LHCN-M2 (cell line): Measurements from ENCODE around the gene RRM1. TPM values are rescaled to one million over a fixed set of nuclear protein-coding genes. Genes with fewer than 3 reads are reported as not detected.
"Not testable (repeated sequence)": the region's sequence is repeated elsewhere in the genome, so short reads cannot be mapped to it uniquely, and the experiment has no call there.

Experiments
- DNase-seq: peaks from one replicate; pipeline ENCODE4 v3.0.0-alpha.2; 2012; ENCODE audit warnings: low read depth
- total RNA-seq: library from RNA; depleted of rRNA; stranded (reverse); fragments of >200 nt; gene quantifications from 2 replicates; pipeline ENCODE4 v1.2.3, GENCODE V29; 2014

The RRM1 gene
- total RNA-seq, 1 experiment from 2014 or later = 200 TPM

GRCh38 chr11:4134806-4135205, 40.2 kb downstream of the RRM1 start:
- DNase-seq = peak; percentile 61

- no peak for DNase-seq
These were observed 43.9 kb downstream of the RRM1 start for GRCh38 chr11:4138497-4138896.

- peak; percentile 5 for DNase-seq
These were observed 45.6 kb downstream of the RRM1 start for GRCh38 chr11:4140067-4140636.

- DNase-seq = no peak
These were observed 51.6 kb downstream of the RRM1 start for GRCh38 chr11:4146070-4146771.

GRCh38 chr11:4146772-4147098, 52.1 kb downstream of the RRM1 start:
- no peak for DNase-seq

- DNase-seq = no peak
These were observed 59.9 kb downstream of the RRM1 start for GRCh38 chr11:4154503-4154902.

- no peak for DNase-seq
These were observed 62.0 kb downstream of the RRM1 start for GRCh38 chr11:4156571-4156970.

- not testable (repeated sequence) for DNase-seq
These were observed 64.2 kb downstream of the RRM1 start for GRCh38 chr11:4158818-4159217.

GRCh38 chr11:4161305-4161704, 66.7 kb downstream of the RRM1 start:
- DNase-seq = no peak

- no peak for DNase-seq
These were observed 70.4 kb downstream of the RRM1 start for GRCh38 chr11:4164884-4165590.

GRCh38 chr11:4167292-4167691, 72.7 kb downstream of the RRM1 start:
- DNase-seq = no peak

- no peak for DNase-seq
These were observed 73.2 kb downstream of the RRM1 start for GRCh38 chr11:4167758-4168157.

- DNase-seq = not testable (repeated sequence)
These were observed 81.2 kb downstream of the RRM1 start for GRCh38 chr11:4175620-4176350.

GRCh38 chr11:4178813-4179662, 84.4 kb downstream of the RRM1 start:
- no peak for DNase-seq

GRCh38 chr11:4180441-4181183, 86.0 kb downstream of the RRM1 start:
- no peak for DNase-seq

GRCh38 chr11:4181782-4182721, 87.5 kb downstream of the RRM1 start:
- peak; percentile 34 for DNase-seq

- no peak for DNase-seq
These were observed 88.9 kb downstream of the RRM1 start for GRCh38 chr11:4183410-4184057.

GRCh38 chr11:4184163-4184916, 89.7 kb downstream of the RRM1 start:
- no peak for DNase-seq
